GM12872 (cell line): ENCODE results near the gene PABPC1L.

ENCODE experiments used
- CTCF ChIP-seq: IDR thresholded peaks from 3 replicates; pipeline ENCODE4 v1.5.1; 2011; ENCODE audit warnings: low read depth, mild to moderate bottlenecking, low read length, moderate library complexity; ENCODE audit not compliant: insufficient read depth

Gene PABPC1L

DNA sequence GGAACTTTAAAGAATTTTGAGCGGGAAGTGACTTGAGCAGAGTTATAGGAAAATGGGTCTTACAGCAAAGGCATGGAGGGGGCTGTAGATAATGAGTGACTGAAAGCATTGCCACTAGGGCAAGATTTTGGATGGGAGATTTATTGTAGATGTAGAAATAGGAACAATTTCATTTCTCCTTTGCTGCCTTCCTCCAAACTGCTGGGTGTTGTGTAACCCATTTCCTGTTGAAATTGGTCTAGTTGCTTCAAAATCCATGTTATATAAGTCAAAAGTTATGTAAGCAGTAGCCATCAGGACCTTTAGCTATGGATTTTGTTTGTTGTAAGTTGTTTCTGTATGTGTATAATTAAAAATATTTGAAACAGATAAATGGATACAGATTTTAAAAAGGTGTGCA, 13.3 kb upstream of the PABPC1L start:
- TF ChIP-seq CTCF: no peak

GRCh38 chr20:44897133-44897532, 12.7 kb upstream of the PABPC1L start:
- TF ChIP-seq CTCF: no peak

DNA sequence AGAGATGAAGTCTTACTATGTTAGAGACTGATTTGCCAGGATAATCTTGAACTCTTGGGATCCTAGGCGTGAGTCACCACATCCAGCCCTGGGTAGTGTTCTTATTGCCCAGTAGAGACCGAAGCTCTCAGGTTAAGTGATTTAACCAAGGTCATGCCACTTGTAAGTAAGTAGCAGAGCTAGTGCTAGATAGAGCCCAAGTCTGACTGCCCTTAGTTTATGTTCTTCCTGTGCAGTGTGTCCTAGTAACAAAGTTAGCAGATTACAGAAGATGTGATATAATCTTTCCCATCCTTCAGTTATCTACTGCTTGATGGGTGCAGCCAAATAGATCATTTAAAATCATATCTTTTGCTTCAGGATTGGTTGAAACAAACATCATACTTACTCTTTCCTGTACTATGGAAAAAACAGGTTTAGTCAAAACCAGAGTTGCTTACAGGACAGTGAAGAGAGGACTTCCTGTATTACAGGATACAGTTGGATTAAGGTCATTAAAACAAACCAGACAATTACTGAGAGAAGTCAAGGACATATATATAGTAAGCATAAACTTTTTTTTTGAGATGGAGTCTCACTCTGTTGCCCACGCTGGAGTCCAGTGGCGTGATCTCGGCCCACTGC, 9.5 kb upstream of the PABPC1L start:
- no peak for TF ChIP-seq CTCF

DNA sequence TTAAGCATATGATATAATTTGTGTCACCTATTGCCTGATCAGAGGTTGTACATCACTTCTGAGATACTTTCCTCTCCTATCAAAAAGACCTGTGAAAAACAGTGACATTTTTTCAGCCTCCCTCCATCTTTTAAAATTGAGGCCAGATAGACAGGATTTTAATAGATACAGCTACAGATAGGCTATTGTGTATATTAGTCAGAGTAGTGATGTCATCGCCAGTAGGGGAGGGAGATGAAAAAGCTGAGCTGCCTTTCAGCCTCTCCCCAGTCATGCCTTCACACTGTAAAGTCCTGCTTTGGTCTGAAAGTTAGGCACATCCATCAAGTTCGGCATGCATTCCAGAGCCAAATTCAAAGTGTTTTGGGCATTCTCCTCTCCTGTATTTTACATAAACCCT, 7.9 kb upstream of the PABPC1L start:
- no peak for TF ChIP-seq CTCF

- TF ChIP-seq CTCF: no peak
These were observed 5.5 kb upstream of the PABPC1L start for GRCh38 chr20:44904377-44904776.

GRCh38 chr20:44908987-44909871, 631 bp upstream of the PABPC1L start:
- no peak for TF ChIP-seq CTCF

DNA sequence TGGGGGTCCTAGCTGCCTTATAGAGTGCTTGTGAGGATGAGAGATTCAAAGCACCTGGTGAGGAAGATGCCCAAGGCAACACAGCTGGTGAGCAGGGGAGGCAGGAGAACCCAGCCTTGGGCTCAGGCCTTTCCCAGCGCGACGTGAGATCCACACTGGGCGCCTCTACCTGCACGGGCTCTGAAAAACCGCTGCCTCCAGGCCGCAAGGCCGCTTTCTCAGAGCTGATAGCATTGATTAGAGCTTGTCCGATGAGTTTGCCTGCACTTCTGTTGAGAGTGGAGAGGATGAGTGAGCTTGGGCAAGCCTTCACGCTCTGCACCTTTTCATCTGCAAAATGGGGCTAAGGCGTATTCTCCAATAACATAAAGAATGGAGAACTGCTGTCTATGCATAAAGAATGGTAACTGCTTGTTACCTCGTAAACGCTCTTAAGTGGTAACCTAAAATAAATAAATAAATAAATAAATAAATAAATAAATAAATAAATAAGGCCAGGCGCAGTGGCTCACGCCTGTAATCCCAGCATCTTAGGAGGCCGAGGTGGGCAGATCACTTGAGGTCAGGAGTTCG, 916 bp downstream of the PABPC1L start:
- TF ChIP-seq CTCF: no peak
